H1 (cell line): ENCODE measurements around the gene GPR176. TPM values are rescaled to one million over a fixed set of nuclear protein-coding genes. Genes with fewer than 3 reads are reported as not detected.

ENCODE experiments used
- CTCF ChIA-PET: fragments of 300-600 bp; sonication (Branson Sonifier 250); formaldehyde crosslinking; loops from one replicate; lab custom pipeline; 2021; ENCODE audit not compliant: partially characterized antibody; lab: Charles Lee
- POLR2A ChIA-PET: fragments of 300-600 bp; sonication (Branson Sonifier 250); formaldehyde crosslinking; loops from one replicate; lab custom pipeline; 2021; ENCODE audit warnings: inconsistent platforms; ENCODE audit not compliant: partially characterized antibody; lab: Charles Lee
- DNase-seq, 2 experiments: peaks; one replicate each; pipeline versions ENCODE4 v3.0.0 to v3.0.0-alpha.2; 2010 to 2022; ENCODE audit warnings: low spot score in 2 of 2, low read depth in 1 of 2, mixed read lengths in 1 of 2
- FAIRE-seq: peaks from 2 replicates; lab custom pipeline; 2011; peaks lifted over from hg19 to GRCh38; lab: Jason Lieb, UNC
- H2AFZ ChIP-seq: 2 replicates; pipeline ENCODE4 v1.8.1; 2012; ENCODE audit warnings: low read length, inconsistent platforms
- H2AK5ac ChIP-seq: 2 replicates; pipeline ENCODE4 v1.6.1; 2013; ENCODE audit warnings: low read depth, low read length
- H2BK120ac ChIP-seq: replicated peaks from 2 replicates; pipeline ENCODE3; 2013; ENCODE audit warnings: low read depth, low read length, inconsistent platforms
- H2BK12ac ChIP-seq: 2 replicates; pipeline ENCODE4 v1.6.1; 2013; ENCODE audit warnings: low read depth, low read length
- H2BK15ac ChIP-seq: 2 replicates; pipeline ENCODE4 v1.6.1; 2013; ENCODE audit warnings: low read length
- H2BK20ac ChIP-seq: 2 replicates; pipeline ENCODE4 v1.6.1; 2013; ENCODE audit warnings: low read length
- H2BK5ac ChIP-seq: 2 replicates; pipeline ENCODE4 v1.6.1; 2013; ENCODE audit warnings: low read depth, low read length
- H3K14ac ChIP-seq: 2 replicates; pipeline ENCODE4 v1.6.1; 2013; ENCODE audit warnings: inconsistent platforms; ENCODE audit not compliant: insufficient read length
- H3K18ac ChIP-seq: 2 replicates; pipeline ENCODE4 v1.6.1; 2013; ENCODE audit warnings: low read length; ENCODE audit errors: extremely low read depth
- H3K23ac ChIP-seq: 2 replicates; pipeline ENCODE4 v1.6.1; 2013; ENCODE audit warnings: inconsistent platforms; ENCODE audit not compliant: insufficient read length
- H3K23me2 ChIP-seq: 2 replicates; pipeline ENCODE4 v1.6.1; 2013; ENCODE audit warnings: low read depth, low read length
- H3K27ac ChIP-seq: 2 replicates; pipeline ENCODE4 v1.6.1; 2011; ENCODE audit warnings: low read depth, low read length, inconsistent platforms
- H3K27me3 ChIP-seq, 4 experiments: replicated peaks in 1 of 4; 1 replicate in 1 of 4; 2 replicates in 3 of 4; pipeline versions ENCODE4 v1.6.1 to v1.8.1; 2011 to 2013; ENCODE audit warnings: low read length in 3 of 4, mild to moderate bottlenecking in 3 of 4, inconsistent platforms in 2 of 4, mixed read lengths in 2 of 4, moderate library complexity in 1 of 4; ENCODE audit not compliant: control insufficient read depth in 3 of 4, insufficient read depth in 3 of 4; ENCODE audit errors: extremely low read depth in 1 of 4
- H3K36me3 ChIP-seq, 4 experiments: 2 replicates each; pipeline versions ENCODE4 v1.6.1 to v1.8.1; 2011 to 2013; ENCODE audit warnings: mild to moderate bottlenecking in 4 of 4, low read length in 3 of 4, moderate library complexity in 2 of 4, control low read depth in 1 of 4, inconsistent platforms in 1 of 4; ENCODE audit not compliant: insufficient read depth in 4 of 4, control insufficient read depth in 2 of 4
- H3K4ac ChIP-seq: replicated peaks from 2 replicates; pipeline ENCODE3; 2013; ENCODE audit warnings: low read length, low read depth, mixed read lengths, inconsistent platforms; ENCODE audit not compliant: insufficient read length
- H3K4me1 ChIP-seq, 4 experiments: replicated peaks in 1 of 4; 1 replicate in 1 of 4; 2 replicates in 3 of 4; pipeline versions ENCODE4 v1.6.1 to v1.8.1; 2011 to 2013; ENCODE audit warnings: low read length in 3 of 4, inconsistent platforms in 2 of 4, mixed read lengths in 1 of 4; ENCODE audit not compliant: insufficient read depth in 4 of 4, control insufficient read depth in 3 of 4
- H3K4me2 ChIP-seq, 2 experiments: 2 replicates each; pipeline versions ENCODE4 v1.6.1 to v1.8.1; 2011 to 2013; ENCODE audit warnings: low read depth in 2 of 2, low read length in 2 of 2, control low read depth in 1 of 2, inconsistent platforms in 1 of 2, mild to moderate bottlenecking in 1 of 2; ENCODE audit not compliant: insufficient read depth in 1 of 2
- H3K4me3 ChIP-seq, 4 experiments: fragments of 200-600, 300-600 bp in 1 of 4; sonication (generic), shearing (Covaris generic), sonication (Bioruptor Twin) in 1 of 4; 2 replicates each; pipeline versions ENCODE4 v1.5.1 to v1.8.1; 2011 to 2016; ENCODE audit warnings: low read length in 4 of 4, low read depth in 3 of 4, control low read depth in 2 of 4, inconsistent platforms in 2 of 4, mild to moderate bottlenecking in 2 of 4, mixed read lengths in 1 of 4, moderate library complexity in 1 of 4; ENCODE audit not compliant: insufficient read depth in 2 of 4; ENCODE audit errors: extremely low read depth in 1 of 4
- H3K56ac ChIP-seq: replicated peaks from 2 replicates; pipeline ENCODE3; 2013; ENCODE audit warnings: low read depth, mild to moderate bottlenecking, mixed read lengths, low read length, inconsistent platforms; ENCODE audit not compliant: insufficient read length
- H3K79me1 ChIP-seq: 2 replicates; pipeline ENCODE4 v1.6.1; 2013; ENCODE audit warnings: low read depth, low read length, control low read depth
- H3K79me2 ChIP-seq, 2 experiments: 2 replicates each; pipeline versions ENCODE4 v1.6.1 to v1.8.1; 2012 to 2013; ENCODE audit warnings: low read length in 2 of 2, mild to moderate bottlenecking in 2 of 2, inconsistent platforms in 1 of 2; ENCODE audit not compliant: insufficient read depth in 2 of 2, control insufficient read depth in 1 of 2
- H3K9ac ChIP-seq, 4 experiments: replicated peaks in 1 of 4; 1 replicate in 1 of 4; 2 replicates in 3 of 4; pipeline versions ENCODE4 v1.6.1 to v1.8.1; 2011 to 2013; ENCODE audit warnings: low read depth in 3 of 4, low read length in 3 of 4, control low read depth in 2 of 4, mild to moderate bottlenecking in 2 of 4, moderate library complexity in 2 of 4, inconsistent platforms in 1 of 4; ENCODE audit errors: extremely low read depth in 1 of 4
- H3K9me3 ChIP-seq, 2 experiments: 2 replicates each; pipeline versions ENCODE4 v1.6.1 to v1.8.1; 2012 to 2013; ENCODE audit warnings: mild to moderate bottlenecking in 2 of 2, moderate library complexity in 2 of 2, control low read depth in 1 of 2, inconsistent platforms in 1 of 2, low read depth in 1 of 2, low read length in 1 of 2, mixed read lengths in 1 of 2; ENCODE audit not compliant: insufficient read depth in 2 of 2
- H4K20me1 ChIP-seq, 2 experiments: replicated peaks in 1 of 2; 2 replicates each; pipeline versions ENCODE3 to v1.8.1; 2011 to 2013; ENCODE audit warnings: inconsistent platforms in 2 of 2, low read length in 2 of 2, mild to moderate bottlenecking in 1 of 2; ENCODE audit not compliant: insufficient read depth in 2 of 2, control insufficient read depth in 1 of 2
- H4K5ac ChIP-seq: 2 replicates; pipeline ENCODE4 v1.6.1; 2013; ENCODE audit warnings: low read length, low read depth, mixed read lengths, inconsistent platforms; ENCODE audit not compliant: insufficient read length
- H4K8ac ChIP-seq: 2 replicates; pipeline ENCODE4 v1.8.0; 2013; ENCODE audit warnings: mild to moderate bottlenecking, moderate library complexity, low read length, inconsistent platforms; ENCODE audit not compliant: insufficient read depth; ENCODE audit errors: extremely low read depth
- H4K91ac ChIP-seq: replicated peaks from 2 replicates; pipeline ENCODE3; 2013; ENCODE audit warnings: low read length, mixed read lengths, inconsistent platforms; ENCODE audit not compliant: insufficient read length
- ATF2 ChIP-seq: IDR thresholded peaks from 2 replicates; pipeline ENCODE4 v1.6.1; 2012; ENCODE audit warnings: low read length, inconsistent platforms
- KDM5A ChIP-seq: fragments of 200-600 bp; IDR thresholded peaks from 2 replicates; pipeline ENCODE4 v1.7.1; 2012; ENCODE audit warnings: mild to moderate bottlenecking, low read length, inconsistent platforms, mixed read lengths
- POU5F1 ChIP-seq: IDR thresholded peaks from 2 replicates; pipeline ENCODE4 v1.6.1; 2011; ENCODE audit warnings: low read depth, mild to moderate bottlenecking, low read length, moderate library complexity
- RAD21 ChIP-seq, 2 experiments: IDR thresholded peaks in 1 of 2; conservative IDR thresholded peaks in 1 of 2; 2 replicates each; pipeline ENCODE4 v1.6.1; 2011; ENCODE audit warnings: low read depth in 2 of 2, low read length in 2 of 2, improper control_type of control experiment in 1 of 2, inconsistent platforms in 1 of 2, mild to moderate bottlenecking in 1 of 2, moderate library complexity in 1 of 2
- SUZ12 ChIP-seq: fragments of 200-600 bp; sonication (generic); IDR thresholded peaks from 2 replicates; pipeline ENCODE4 v1.6.1; 2012; ENCODE audit warnings: mild to moderate bottlenecking, inconsistent platforms, low read length, moderate library complexity, mixed read lengths
- USF2 ChIP-seq: IDR thresholded peaks from 2 replicates; pipeline ENCODE4 v1.6.1; 2011; ENCODE audit warnings: low read length, improper control_type of control experiment
- WGBS, 2 experiments: shearing (Covaris generic) in 1 of 2; methylation state at CpG; one replicate each; pipeline versions ENCODE4 v1.1.6 to v1.1.7; 2013 to 2015; ENCODE audit warnings: low lambda C conversion rate in 2 of 2, mixed read lengths in 2 of 2, inconsistent platforms in 1 of 2, low coverage in 1 of 2, missing lambda C conversion rate in 1 of 2; ENCODE audit not compliant: insufficient replicate concordance in 2 of 2, insufficient coverage in 1 of 2, insufficient read length in 1 of 2; ENCODE audit errors: extremely low coverage in 1 of 2, missing lambda C conversion rate in 1 of 2; 5-methylcytosine and 5-hydroxymethylcytosine counted together
- polyA plus RNA-seq, 7 experiments: library from polyadenylated mRNA; depleted of rRNA in 3 of 7; stranded (reverse) in 5 of 7; unstranded in 2 of 7; fragments of >200 nt in 5 of 7; fragments of 200-250 nt in 2 of 7; gene quantifications; 1 replicate in 5 of 7; 2 replicates in 1 of 7; 4 replicates in 1 of 7; pipeline versions ENCODE4 v1.2.1 to v1.2.3, GENCODE V29; 2011 to 2013; ENCODE audit warnings: missing spikeins in 2 of 7, mixed read lengths in 2 of 7
- total RNA-seq: library from RNA; stranded (reverse); fragmentation: NEBNext Ultra II Directional; extraction: Animal tissue kit (Norgen Biotek cat#: 25700); gene quantifications from 2 replicates; pipeline ENCODE4 v1.2.1, GENCODE V29; 2021

Gene GPR176
- total and polyA plus RNA-seq, 2 of the 8 experiments (the other 6 are each of a cell fraction or from before 2014, with no cell fraction given) = 190 to 281 TPM

DNA sequence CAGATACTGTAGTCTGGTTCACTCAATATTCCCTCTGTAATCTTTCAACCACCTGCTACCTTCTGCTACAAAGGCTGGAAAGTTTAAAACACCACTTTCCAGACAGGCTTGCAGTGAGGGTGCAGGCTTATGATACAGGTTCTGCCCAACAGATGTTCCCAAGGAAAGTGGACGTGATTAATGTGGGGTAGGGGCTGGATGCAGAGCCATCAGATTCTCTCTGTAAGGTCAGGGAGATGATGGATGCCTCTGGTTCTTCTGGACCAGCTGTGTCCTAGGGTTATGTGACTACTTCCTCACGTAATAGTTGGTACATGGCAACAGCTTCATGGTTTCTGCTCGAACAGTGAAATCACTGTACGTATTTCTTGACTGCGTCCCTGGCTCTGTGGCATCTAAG is 11.1 kb downstream of the GPR176 start:
- Histone ChIP-seq H2BK12ac (no peak overlapping the region), H3K4me2 (no peak overlapping the region; a peak in 1 of 4 replicates), H3K4me3 (no peak overlapping the region), H2BK15ac (0 out of 2 replicates have a peak overlapping the region, but pooled peaks have one; percentile 10), H2BK20ac (no peak overlapping the region; the same call in 1 of the 2 replicates), H3K14ac (no peak overlapping the region), H3K27ac (no peak overlapping the region), H3K79me2 (peaks cover 31 to 100% of the 10 kb centered on the region in 2 experiments), H3K27me3 (no peaks in the 10 kb centered on the region), H4K91ac (no peak overlapping the region), H3K23me2 (no peaks in the 10 kb centered on the region), H4K5ac (no peak overlapping the region), H3K36me3 (peaks cover 0 to 19% (median 0%) of the 10 kb centered on the region in 4 experiments; a peak in 3 of 8 replicates), H2BK5ac (no peak overlapping the region), H4K8ac (no peak overlapping the region), H2AK5ac (no peak overlapping the region), H3K4ac (no peak overlapping the region), H3K4me1 (peaks cover 17 to 41% (median 39%) of the 10 kb centered on the region in 4 experiments), H3K56ac (no peak overlapping the region), H3K79me1 (peaks cover 7% of the 10 kb centered on the region), H2BK120ac (no peak overlapping the region), H3K9ac (peak overlapping the region in 1 of 4 experiments; percentile 19; a peak in 1 of 7 replicates), H2AFZ (no peak overlapping the region), H3K18ac (no peak overlapping the region; the same call in 1 of the 2 replicates), H4K20me1 (peaks cover 15 to 17% of the 10 kb centered on the region in 2 experiments), H3K9me3 (no peaks in the 10 kb centered on the region), H3K23ac (no peak overlapping the region)
- POLR2A ChIA-PET = interaction anchor here (1.3 to 3.8 kb wide), 5 partner anchors 8 to 23 kb away, joined by 3 to 27 read pairs (median 4); partner anchors contain the start of gene GPR176
- CTCF ChIA-PET = interaction anchor here (1.0 to 1.6 kb wide), 3 partner anchors 11 to 121 kb away, joined by 3 to 4 read pairs (median 3); partner anchors contain the start of gene GPR176
- FAIRE-seq = no peak
- no peak for DNase-seq
- WGBS, 2 experiments = 68% methylated on average over 5 of the region's 5 CpGs; no CpG with 5 or more reads in 1 of the 2 experiments
- TF ChIP-seq USF2 (no peak), POU5F1 (no peak), ATF2 (no peak), SUZ12 (no peak), RAD21 (IDR thresholded peaks at IDR 0.05 in 1 of 2, conservative IDR thresholded peaks at IDR 0.05 in 1 of 2; ENCODE audit: low read depth in 2 of 2, low read length in 2 of 2) (no peak), KDM5A (no peak)
